MM.1S (cell line): ENCODE measurements around the gene IFRD1.

Experiments
- CTCF ChIP-seq: fragments of 300-600 bp; sonication (generic); IDR thresholded peaks from 2 replicates; pipeline ENCODE4 v1.5.1; 2016; ENCODE audit warnings: antibody characterized with exemption, low read length, mixed read lengths
- EZH2 ChIP-seq: fragments of 300-600 bp; sonication (generic); optimal IDR thresholded peaks from 2 replicates; pipeline ENCODE3; 2017; ENCODE audit warnings: low read depth, mild to moderate bottlenecking, antibody characterized with exemption, low read length, mixed read lengths
- EZH2phosphoT487 ChIP-seq: fragments of 300-600 bp; sonication (generic); IDR thresholded peaks from 2 replicates; pipeline ENCODE4 v1.6.1; 2018; ENCODE audit warnings: antibody characterized with exemption, low read length

GRCh38 chr7:112494656-112495055 lies 44.4 kb downstream of the IFRD1 start:
- TF ChIP-seq CTCF (no peak), EZH2 (no peak), EZH2phosphoT487 (no peak)
